ENCODE data around the gene OR6C68.

Gene OR6C68

GRCh38 chr12:55492078-55492477 is at the start of gene OR6C68:
TSS of gene OR6C68 (plus strand) at chr12:55492378. CDS start at chr12:55492378, 0 bp downstream.
- no peaks in the 10 kb centered on the region for H3F3A ChIP-seq (ENCODE audit: insufficient read depth, low read length)
- H4K20me1 ChIP-seq (ENCODE audit: insufficient read depth, low read length) = no peaks in the 10 kb centered on the region
- H3K9me2 ChIP-seq (ENCODE audit: low read depth, low read length) = no peaks in the 10 kb centered on the region
- no peaks in the 10 kb centered on the region for H3K4me1 ChIP-seq (ENCODE audit: insufficient read depth, low read length, severe bottlenecking)
- H3K9me3 ChIP-seq (ENCODE audit: low read length) = no peaks in the 10 kb centered on the region
- no peak within 1 kb of the TSS for H2AFZ ChIP-seq (ENCODE audit: low read length)
- no peaks in the 10 kb centered on the region for H3K79me2 ChIP-seq (ENCODE audit: insufficient read depth, low read length)
- H3K4me2 ChIP-seq (ENCODE audit: low read length) = no peak within 1 kb of the TSS
- no peaks in the 10 kb centered on the region for H3K27me3 ChIP-seq (ENCODE audit: insufficient read depth, low read length)
- no peak within 1 kb of the TSS for H3K4me3 ChIP-seq (ENCODE audit: low read depth, low read length, poor library complexity, severe bottlenecking)
- no peak within 1 kb of the TSS for H3K9ac ChIP-seq (ENCODE audit: low read length)
- H3K27ac ChIP-seq (ENCODE audit: low read depth, low read length, poor library complexity, severe bottlenecking) = no peak within 1 kb of the TSS
- H3K36me3 ChIP-seq (ENCODE audit: insufficient read depth, low read length) = no peaks in the 10 kb centered on the region
- TF ChIP-seq CTCF (IDR thresholded peaks at IDR 0.05; ENCODE audit: low read length) (no peak), EZH2 (IDR thresholded peaks at IDR 0.05; ENCODE audit: borderline replicate concordance, low read length) (no peak)

GRCh38 chr12:55443776-55444175 is 48.4 kb upstream of the OR6C68 start, which contains the start of gene OR6C2:
TSS of gene OR6C2 (plus strand) at chr12:55444076. CDS start at chr12:55452214, 8,138 bp downstream.
- 0 out of 2 replicates have a peak, but pooled peaks cover 2% of the 10 kb centered on the region for H3K9me3 ChIP-seq (ENCODE audit: low read length)
- H4K20me1 ChIP-seq (ENCODE audit: insufficient read depth, low read length) = no peaks in the 10 kb centered on the region
- no peak within 1 kb of the TSS for H3K4me2 ChIP-seq (ENCODE audit: low read length)
- H3K27ac ChIP-seq (ENCODE audit: low read depth, low read length, poor library complexity, severe bottlenecking) = no peak within 1 kb of the TSS
- TF ChIP-seq CTCF (IDR thresholded peaks at IDR 0.05; ENCODE audit: low read length) (no peak), EZH2 (IDR thresholded peaks at IDR 0.05; ENCODE audit: borderline replicate concordance, low read length) (no peak)
- no peaks in the 10 kb centered on the region for H3K4me1 ChIP-seq (ENCODE audit: insufficient read depth, low read length, severe bottlenecking)
- no peak within 1 kb of the TSS for H2AFZ ChIP-seq (ENCODE audit: low read length)
- no peak within 1 kb of the TSS for H3K4me3 ChIP-seq (ENCODE audit: low read depth, low read length, poor library complexity, severe bottlenecking)
- no peaks in the 10 kb centered on the region for H3F3A ChIP-seq (ENCODE audit: insufficient read depth, low read length)
- H3K36me3 ChIP-seq (ENCODE audit: insufficient read depth, low read length) = no peaks in the 10 kb centered on the region
- no peaks in the 10 kb centered on the region for H3K27me3 ChIP-seq (ENCODE audit: insufficient read depth, low read length)
- H3K9ac ChIP-seq (ENCODE audit: low read length) = no peak within 1 kb of the TSS
- H3K9me2 ChIP-seq (ENCODE audit: low read depth, low read length) = 0 out of 2 replicates have a peak, but pooled peaks cover 3% of the 10 kb centered on the region
- H3K79me2 ChIP-seq (ENCODE audit: insufficient read depth, low read length) = no peaks in the 10 kb centered on the region

- no peaks in the 10 kb centered on the region for H3K79me2 ChIP-seq (ENCODE audit: insufficient read depth, low read length)
- H3K4me1 ChIP-seq (ENCODE audit: insufficient read depth, low read length, severe bottlenecking) = no peaks in the 10 kb centered on the region
- H3K4me2 ChIP-seq (ENCODE audit: low read length) = no peak overlapping the region
- no peaks in the 10 kb centered on the region for H3K36me3 ChIP-seq (ENCODE audit: insufficient read depth, low read length)
- 0 out of 2 replicates have a peak, but pooled peaks cover 2% of the 10 kb centered on the region for H3K9me3 ChIP-seq (ENCODE audit: low read length)
- no peaks in the 10 kb centered on the region for H4K20me1 ChIP-seq (ENCODE audit: insufficient read depth, low read length)
- H3K9ac ChIP-seq (ENCODE audit: low read length) = no peak overlapping the region
- 0 out of 2 replicates have a peak, but pooled peaks cover 3% of the 10 kb centered on the region for H3K9me2 ChIP-seq (ENCODE audit: low read depth, low read length)
- no peak overlapping the region for H2AFZ ChIP-seq (ENCODE audit: low read length)
- no peaks in the 10 kb centered on the region for H3F3A ChIP-seq (ENCODE audit: insufficient read depth, low read length)
- no peak overlapping the region for H3K4me3 ChIP-seq (ENCODE audit: low read depth, low read length, poor library complexity, severe bottlenecking)
- H3K27ac ChIP-seq (ENCODE audit: low read depth, low read length, poor library complexity, severe bottlenecking) = no peak overlapping the region
- TF ChIP-seq EZH2 (IDR thresholded peaks at IDR 0.05; ENCODE audit: borderline replicate concordance, low read length) (no peak), CTCF (IDR thresholded peaks at IDR 0.05; ENCODE audit: low read length) (no peak)
- no peaks in the 10 kb centered on the region for H3K27me3 ChIP-seq (ENCODE audit: insufficient read depth, low read length)
These were observed 46.8 kb upstream of the OR6C68 start for GRCh38 chr12:55445357-55445756.
